HG02852 (cell line): Measurements from ENCODE around the gene PTPRG.
"Not testable (repeated sequence)": the region's sequence is repeated elsewhere in the genome, so short reads cannot be mapped to it uniquely, and the experiment has no call there.

Experiments
- ATAC-seq: cut with Tn5 transposase; IDR thresholded peaks from one replicate; pipeline ENCODE4 v1.9.1; 2021; ENCODE audit warnings: mild to moderate bottlenecking, moderate library complexity; ENCODE audit not compliant: unreplicated experiment

The PTPRG gene

DNA sequence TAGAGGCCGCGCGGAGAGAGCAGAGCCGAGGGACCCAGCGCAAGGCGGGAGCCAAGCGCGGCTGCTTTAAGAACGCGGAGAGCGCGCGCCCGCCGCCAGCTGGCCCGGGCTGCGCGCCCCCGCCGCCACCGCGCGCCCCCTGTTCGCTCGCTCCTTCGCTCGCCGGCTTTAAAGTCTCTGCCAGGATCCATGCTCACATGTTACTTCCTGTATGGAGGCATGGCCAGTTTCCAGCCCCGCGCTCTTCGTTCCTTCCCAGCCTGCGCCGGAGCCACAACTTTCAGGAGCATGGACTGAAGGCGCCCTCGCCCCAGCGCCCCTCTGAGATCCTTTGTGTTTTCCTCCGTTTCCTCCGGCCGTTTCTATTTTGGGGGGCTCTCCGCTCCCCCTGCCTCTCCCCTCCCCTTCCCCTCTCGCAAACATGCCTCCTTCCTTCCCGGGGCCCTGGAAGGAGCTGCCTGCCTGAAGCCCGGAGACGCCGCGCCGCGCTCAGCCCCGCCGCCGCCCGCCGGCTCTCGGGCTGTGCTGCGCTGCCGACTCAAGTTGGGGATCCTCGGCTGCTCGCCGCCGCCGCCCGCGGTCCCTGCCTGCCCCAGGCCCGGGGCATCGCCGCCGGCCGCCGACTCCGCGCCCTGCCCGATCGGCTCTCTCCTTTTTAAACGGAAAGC, at the start of gene PTPRG:
Gene PTPRG, plus strand, starts transcription at position 198 of the 668 bp plus-strand sequence. CDS start 717 bp downstream, outside the sequence.
- peak; percentile 60 for ATAC-seq

DNA sequence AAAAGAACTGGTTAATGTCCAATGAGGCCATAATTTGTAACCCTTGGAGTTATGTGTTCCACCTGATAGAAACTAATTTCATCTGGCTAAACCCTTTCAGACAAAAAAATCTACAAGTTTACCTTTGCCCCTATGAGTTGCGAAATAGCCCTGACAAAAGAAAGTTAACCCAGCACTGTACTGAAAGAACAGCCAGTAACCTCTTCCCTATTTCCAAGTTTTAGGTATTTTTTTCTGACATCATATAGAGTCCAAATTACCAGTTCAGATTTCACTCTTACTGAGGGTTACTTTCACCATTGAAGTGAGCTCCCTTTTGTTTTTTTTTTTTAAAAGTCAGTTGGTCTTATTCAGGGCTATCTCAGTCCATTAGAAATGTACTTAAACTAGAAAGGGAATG, 42.8 kb upstream of the PTPRG start:
- peak; percentile 48 for ATAC-seq

DNA sequence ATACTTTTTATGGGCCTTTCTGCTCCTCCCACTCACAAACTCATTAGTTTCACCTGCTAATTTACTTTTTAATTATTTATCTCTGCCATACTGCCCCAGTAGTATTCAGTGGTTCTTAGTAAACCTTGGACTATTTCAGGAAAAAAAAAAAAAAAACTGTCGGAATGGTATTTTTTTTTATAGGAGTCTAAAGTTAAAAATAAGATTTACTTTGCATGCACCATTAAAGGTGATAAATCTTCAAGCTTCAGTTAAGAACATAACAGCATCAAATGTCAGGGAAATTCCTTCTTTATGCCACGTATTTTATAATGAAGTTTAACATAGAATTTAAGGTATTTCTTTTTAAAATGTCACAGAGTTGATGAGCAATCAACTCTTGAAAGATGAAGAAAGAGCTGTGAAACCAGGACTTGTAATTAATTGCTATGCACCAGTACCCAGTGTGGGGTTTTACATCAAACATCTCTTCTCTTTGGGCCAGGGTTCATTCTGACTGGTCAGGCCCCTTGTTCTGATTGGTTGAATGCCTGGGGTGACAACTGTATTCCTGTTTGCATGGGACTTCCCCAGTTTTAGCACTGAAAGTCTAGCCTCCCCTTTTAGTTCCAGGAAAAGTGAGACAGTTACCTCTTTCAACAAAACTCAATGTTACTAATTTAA, 40.3 kb upstream of the PTPRG start:
- ATAC-seq: peak; percentile 96

DNA sequence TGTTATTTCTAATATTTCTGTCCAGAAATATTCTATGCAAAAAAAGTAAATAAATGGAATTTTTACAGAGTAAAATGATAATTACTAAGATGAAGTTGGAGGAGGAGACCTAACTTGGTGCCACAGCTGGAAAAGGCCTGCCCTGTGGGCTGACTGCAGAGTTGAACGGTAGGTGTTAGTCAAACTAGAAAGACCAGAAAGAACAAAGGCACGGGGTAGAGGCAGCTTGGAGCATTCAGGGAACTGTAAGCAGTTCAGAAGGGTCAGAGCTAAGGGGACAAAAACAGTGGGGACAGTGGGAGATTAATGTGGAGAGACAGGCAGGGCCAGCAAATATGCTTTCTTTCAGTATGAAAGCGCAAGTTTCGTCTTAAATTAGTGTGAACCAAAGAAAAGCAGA, 39.3 kb upstream of the PTPRG start:
- no peak for ATAC-seq

DNA sequence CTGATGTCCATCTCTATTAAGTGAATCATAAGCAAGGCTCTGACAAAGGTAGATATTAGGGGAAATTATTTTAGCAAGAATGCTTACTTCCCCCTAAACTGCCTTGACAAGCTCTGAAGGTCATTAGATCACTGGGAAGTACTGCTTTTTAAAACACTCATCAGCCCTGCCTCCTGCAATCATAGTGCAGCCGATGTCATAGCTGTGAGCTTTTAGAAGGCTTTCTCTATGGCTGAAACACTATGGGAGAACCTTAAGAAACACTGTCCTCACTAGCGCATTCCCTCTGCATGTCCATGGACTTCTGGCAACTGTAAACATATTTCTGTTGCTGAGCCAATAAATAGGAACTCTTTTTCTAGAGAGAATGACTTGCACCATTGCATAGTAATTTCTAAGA, 38.7 kb upstream of the PTPRG start:
- no peak for ATAC-seq

DNA sequence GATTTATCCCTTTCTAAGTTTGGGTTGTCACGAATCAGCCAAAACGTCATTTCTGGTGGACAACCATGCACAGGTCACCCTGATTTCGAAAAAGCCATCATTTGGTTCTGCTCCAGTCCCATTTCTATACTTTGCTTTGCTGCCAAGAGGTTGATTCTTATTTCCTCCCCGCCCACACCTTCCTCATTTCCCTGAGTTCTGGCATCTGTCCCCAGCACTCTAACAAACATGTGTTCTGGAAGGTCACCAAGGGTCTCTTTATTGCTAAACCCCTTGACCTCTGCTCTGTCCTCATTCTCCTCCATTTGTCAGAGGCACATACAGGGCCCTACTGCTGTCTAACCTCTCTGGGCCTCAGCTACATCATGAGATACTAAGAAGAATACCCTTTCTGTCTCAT, 36.4 kb upstream of the PTPRG start:
- no peak for ATAC-seq

DNA sequence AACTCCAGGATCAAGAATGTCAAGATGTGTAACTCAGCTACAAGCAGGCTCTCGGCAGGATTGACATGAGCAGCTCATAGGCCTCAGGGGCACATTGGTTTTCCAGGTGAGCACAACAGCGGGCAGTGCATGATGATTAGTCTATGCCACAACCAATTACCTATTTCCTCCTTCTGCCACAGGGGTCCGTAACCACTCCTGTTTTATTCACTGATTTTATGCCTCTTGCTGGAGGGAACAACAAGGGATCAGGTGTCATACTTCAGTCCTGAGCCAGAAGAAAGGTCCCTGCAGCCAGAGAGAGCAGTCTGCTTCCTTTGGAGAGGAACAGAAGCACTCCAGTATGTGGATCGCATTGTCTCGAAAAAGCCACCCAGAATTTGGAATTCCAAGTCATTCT, 35.1 kb upstream of the PTPRG start:
- ATAC-seq: no peak

DNA sequence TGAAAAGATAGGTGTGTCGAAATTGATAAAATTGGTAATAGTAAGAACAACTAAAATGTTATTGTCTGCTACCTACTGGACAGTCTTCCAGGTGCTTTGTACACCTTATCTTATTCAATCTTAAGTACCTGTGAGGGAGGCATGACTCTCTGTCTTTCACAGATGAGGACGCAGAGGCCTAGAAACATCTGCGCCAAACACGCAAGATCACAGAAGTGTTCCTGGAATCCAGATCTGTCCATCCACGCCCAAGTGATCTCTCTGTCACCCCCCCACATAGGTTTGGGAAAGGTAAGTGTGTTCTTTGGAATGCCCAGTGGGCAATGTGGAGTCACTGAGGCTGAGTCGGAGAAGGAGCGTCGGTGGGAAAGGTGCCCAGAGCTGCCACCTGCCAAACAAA, 34.4 kb upstream of the PTPRG start:
- no peak for ATAC-seq

DNA sequence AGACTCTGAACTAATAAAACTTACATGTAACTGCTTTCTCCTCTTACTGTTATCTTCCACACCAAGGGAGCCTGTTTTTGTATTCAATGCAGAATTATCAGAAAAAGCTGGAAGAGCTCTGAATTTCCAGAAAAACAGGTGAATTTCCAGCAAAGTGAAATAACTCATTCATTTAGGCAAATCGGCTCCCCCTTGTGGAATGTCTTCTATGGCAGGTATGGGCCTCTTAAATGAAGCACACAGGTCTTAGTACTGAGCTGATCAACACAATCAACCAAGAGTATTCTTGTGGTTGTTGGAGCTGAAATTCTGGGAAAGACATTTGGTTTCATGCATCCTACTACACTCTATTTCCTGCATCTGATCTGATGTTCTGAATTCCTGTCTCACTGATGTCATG, 31.0 kb upstream of the PTPRG start:
- ATAC-seq: no peak

DNA sequence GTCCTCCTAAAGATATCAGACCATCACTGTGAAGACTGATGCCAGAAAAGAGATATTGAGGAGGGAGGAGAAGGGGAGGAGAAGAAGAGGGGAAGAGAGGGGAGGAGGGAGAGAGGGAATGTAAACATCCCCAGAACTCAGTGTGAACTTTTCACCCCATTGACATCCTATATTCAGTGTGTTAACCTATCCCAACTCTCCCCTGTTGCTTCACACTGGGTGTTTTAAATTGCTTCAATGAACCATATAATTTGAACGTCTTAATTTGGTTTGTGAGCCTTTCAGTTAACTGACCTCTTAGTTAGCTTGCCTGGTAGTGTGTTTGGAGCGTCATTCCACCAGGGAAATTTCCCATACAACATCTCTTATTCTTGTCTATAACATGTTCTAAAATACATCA, 29.8 kb upstream of the PTPRG start:
- ATAC-seq: no peak

DNA sequence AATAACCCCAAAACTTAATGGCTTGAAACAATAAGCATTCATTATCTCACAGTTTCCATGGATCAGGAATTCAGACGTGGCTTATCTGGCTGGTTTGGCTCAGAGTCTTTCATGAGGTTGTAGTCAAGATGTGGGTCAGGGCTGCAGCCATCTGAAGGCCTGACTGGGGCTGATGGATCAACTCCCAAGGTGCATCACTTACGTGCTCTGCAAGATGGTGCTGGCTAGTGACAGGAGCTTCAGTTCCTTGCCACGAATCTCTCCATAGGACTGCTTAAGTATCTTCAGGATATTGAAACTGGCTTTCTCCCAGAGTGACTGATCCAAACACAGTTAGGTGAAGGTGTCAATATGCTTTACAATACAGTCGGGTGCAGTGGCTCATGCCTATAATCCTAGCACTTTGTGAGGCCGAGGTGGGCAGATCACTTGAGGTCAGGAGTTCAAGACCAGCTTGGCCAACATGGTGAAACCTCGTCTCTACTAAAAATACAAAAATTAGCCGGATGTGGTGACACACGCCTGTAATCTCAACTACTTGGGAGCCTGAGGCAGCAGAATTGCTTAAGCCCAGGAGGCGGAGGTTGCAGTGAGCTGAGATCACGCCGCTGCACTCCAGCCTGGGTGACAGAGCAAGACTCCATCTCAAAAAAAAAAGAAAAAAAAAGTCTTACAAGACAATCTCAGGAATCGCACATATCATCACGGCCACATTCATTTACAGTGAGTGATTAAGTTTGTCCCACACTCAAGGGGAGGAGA, 28.5 kb upstream of the PTPRG start:
- no peak for ATAC-seq

DNA sequence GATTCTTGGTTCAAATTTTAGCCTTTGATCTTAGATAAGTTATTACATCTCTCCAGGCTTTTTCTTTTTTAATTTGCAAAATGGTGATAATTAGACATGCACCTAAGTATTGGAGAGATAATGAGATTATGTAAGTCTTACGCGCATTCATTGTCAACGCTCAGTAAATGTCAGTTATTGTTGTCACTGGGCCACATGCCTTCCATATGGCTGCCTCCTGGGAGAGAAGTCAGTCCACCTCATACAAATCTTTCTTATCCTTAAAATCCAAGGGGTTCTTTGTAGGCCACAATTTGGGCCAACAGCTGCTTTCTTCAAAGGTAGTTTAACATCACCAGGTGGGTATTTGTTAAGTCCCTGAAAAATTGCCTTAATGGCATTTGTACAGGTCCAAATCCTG, 25.5 kb upstream of the PTPRG start:
- no peak for ATAC-seq

DNA sequence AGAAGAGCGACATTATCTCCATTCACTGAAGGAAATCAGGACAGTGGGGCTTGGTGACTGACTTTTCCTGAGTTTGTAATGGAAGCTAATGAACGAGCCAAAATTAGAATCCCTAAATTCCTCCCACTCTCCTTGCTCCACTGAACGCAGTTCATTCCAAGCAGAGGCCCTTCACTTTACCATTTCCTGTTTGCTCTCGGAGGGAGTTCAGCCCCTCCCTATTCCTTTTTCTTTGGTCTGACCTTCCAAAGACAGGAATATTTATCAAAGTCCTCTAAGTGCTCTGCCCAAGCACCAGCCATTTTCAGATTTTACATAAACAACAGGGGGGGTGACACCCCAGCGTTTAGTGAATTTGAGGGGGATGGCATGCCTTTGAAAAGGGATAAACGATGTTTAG, 24.0 kb upstream of the PTPRG start:
- ATAC-seq: no peak

DNA sequence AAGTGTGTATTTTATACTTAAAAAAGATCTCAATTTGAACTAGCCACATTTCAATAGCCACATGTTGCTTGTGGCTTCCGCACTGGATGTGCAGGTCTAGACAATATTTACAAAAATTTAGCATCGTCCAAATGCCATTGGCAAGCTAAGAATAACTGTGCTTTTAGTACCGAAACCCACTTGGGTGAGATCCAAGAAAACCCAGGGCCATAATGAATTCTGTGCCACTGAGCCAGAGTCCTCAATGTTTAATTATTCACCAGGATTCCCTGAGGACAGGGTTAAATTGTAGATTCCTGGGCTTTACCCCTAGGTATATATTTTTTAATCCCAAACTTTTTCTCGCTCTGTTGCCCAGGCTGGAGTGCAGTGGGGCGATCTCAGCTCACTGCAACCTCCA, 22.9 kb upstream of the PTPRG start:
- ATAC-seq: no peak

DNA sequence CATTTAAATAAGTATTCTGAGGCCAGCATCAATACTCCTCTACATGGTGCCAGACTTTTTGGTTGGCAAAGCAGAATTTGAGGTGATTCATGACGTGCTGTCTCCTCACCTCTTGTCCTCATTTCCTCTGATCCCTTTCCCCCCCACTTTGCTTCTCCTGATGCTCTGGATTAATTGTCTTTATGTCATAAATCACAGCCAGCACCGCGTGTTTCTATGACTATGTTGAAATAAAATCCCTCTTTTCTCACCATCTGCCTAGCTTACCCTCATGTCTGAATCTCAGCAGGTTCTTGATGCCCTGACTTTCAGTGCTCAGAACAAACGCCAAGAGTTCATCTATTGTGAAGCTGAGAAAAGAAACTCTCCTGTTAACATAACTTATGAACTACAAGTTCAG, 19.7 kb upstream of the PTPRG start:
- no peak for ATAC-seq

DNA sequence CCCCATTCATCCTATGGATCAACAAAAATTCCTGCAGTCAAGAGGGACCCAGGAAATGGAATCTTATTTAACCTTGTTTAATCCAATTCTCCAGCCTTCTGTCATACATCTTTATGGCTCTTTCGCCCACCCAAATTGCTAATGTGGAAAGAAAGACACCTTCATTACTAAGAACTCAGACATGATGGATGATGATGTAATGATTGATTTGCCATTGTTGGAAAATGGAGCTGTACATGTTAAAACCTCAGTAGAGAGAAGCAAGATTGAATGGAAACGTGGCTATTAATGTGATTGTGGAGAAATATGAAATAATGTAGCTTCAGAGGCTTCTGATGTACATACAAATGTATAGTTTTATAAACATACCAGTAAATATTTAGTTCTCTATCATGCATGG, 15.7 kb upstream of the PTPRG start:
- ATAC-seq: no peak

DNA sequence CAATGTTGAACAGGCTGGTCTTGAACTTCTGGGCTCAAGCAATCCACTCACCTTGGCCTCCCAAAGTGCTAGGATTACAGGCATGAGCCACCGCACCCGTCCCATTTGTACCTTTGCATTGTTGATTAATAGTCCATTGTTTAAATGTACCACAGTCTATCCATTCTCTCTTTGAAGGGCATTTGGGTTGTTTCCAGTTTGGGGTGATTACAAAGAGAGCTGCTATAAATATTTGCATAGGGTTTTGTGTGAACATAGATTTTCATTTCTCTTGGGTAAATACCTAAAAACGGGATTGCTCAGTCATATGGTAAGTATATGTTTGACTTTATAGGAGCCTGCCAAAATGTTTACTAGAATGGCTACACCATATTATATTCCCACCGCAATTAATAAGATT, 13.7 kb upstream of the PTPRG start:
- ATAC-seq: no peak

DNA sequence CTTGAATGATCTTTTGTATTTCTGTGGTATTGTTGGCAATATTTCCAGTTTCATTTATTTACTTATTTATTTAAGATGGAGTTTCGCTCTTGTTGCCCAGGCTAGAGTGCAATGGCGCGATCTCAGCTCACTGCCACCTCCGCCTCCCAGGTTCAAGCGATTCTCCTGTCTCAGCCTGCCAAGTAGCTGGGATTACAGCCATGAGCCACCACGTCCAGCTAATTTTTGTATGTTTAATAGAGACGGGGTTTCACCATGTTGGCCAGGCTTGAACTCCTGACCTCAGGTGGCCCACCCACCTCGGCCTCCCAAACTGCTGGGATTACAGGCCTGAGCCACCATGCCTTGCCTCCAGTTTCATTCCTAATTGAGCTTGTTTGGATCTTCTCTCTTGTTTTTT, 8.7 kb upstream of the PTPRG start:
- ATAC-seq: not testable (repeated sequence)

DNA sequence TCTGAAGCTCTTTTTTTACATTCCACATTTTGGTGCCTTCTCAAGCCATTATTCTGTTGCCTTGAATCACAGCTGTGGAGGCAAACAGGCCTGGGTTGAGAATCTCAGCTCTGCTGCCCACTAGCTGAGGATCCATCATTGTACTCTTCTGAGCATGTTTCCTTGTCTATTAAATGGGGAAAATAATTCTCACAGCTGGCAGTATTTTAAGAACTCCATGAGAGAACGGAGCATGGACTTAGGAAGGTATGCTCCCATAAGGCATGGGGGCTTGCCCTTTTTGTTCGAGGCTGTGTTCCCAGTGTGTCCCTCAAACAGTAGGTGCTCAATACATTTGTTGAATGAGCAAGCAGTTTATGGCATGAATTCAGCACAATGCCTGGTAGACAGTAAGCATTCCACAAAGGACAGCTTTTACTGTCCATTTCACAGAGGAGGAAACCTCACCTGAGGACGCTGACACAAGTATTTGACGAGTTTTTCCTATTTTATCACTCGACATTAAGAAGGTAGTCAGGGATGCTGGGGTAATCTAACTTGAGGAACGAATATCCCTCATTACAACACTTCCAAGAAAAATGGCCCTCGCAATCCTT, 2.1 kb upstream of the PTPRG start:
- ATAC-seq: no peak

DNA sequence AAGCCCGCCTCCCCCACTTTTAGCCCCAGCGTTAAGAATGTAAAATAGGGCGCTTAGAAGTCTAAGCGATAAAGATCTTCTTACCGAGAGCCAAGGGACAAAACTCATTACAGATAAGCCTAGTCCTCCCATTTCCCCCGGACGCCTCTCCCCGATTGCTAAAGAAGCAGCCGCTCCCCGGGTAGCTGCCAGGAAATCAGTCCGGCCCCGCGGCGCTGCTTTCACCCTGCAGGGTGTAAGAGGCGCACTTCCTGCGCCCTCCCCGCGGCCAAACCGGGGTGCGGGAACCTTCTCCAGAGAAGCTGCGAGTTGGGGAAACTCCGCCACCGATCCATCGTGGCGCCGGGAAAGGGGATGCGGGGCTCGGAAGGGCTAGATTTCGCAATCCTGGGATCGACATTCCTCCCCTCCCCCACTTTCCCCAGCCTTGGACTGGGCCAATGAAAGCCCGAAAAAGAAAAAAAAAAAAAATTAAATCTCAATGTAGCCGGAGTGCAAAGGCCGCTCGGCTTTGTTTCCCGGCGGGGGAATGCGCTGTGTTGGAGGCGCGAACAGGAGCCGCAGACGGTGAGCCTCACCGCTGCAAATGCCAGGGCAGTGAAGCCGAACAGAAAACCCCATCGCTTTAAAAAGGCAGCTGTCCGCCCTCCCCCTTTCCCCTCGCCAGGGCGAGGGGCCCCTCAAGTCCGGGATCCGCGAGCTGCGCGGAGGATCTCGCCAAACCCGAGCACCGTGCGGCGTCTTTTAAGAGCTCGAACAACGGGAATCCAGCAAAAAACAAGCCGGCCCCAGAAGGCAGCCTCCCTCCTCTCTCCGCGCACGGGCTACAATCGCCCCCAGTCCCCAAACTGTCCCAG, 626 bp upstream of the PTPRG start:
- ATAC-seq: peak; percentile 39
